Endothelial cell of umbilical vein (primary cell): Measurements from ENCODE around the gene ACP3.
"Not testable (repeated sequence)": the region's sequence is repeated elsewhere in the genome, so short reads cannot be mapped to it uniquely, and the experiment has no call there.

ENCODE experiments used
- EZH2 ChIP-seq: IDR thresholded peaks from 2 replicates; pipeline ENCODE4 v1.6.1; 2012; ENCODE audit warnings: borderline replicate concordance, low read depth, mild to moderate bottlenecking, moderate library complexity, low read length, inconsistent platforms; ENCODE audit not compliant: severe bottlenecking
- POLR2AphosphoS5 ChIP-seq: IDR thresholded peaks from 2 replicates; pipeline ENCODE4 v1.6.1; 2012; ENCODE audit warnings: low read depth, mild to moderate bottlenecking, control low read depth, low read length, moderate library complexity; ENCODE audit not compliant: insufficient read depth
- TF ChIP-seq, protein P1 (sequence below), 2 donors: IDR thresholded peaks; 1 replicate in 1 of 2; 2 replicates in 1 of 2; pipeline ENCODE4 v1.5.1; 2011; ENCODE audit warnings: low read length in 2 of 2, mild to moderate bottlenecking in 2 of 2, moderate library complexity in 2 of 2, control low read depth in 1 of 2, inconsistent platforms in 1 of 2, low read depth in 1 of 2; ENCODE audit not compliant: insufficient read depth in 1 of 2; ENCODE audit errors: extremely low read depth in 1 of 2

- TF ChIP-seq, protein P1, sequence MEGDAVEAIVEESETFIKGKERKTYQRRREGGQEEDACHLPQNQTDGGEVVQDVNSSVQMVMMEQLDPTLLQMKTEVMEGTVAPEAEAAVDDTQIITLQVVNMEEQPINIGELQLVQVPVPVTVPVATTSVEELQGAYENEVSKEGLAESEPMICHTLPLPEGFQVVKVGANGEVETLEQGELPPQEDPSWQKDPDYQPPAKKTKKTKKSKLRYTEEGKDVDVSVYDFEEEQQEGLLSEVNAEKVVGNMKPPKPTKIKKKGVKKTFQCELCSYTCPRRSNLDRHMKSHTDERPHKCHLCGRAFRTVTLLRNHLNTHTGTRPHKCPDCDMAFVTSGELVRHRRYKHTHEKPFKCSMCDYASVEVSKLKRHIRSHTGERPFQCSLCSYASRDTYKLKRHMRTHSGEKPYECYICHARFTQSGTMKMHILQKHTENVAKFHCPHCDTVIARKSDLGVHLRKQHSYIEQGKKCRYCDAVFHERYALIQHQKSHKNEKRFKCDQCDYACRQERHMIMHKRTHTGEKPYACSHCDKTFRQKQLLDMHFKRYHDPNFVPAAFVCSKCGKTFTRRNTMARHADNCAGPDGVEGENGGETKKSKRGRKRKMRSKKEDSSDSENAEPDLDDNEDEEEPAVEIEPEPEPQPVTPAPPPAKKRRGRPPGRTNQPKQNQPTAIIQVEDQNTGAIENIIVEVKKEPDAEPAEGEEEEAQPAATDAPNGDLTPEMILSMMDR (IDR thresholded peaks at IDR 0.05; ENCODE audit: extremely low read depth in 1 of 2, insufficient read depth in 1 of 2, low read depth in 1 of 2, low read length in 2 of 2): not testable (repeated sequence)
- TF ChIP-seq EZH2, POLR2AphosphoS5: not testable (repeated sequence)
These were observed 59.7 kb downstream of the ACP3 start for GRCh38 chr3:132376945-132377354.
